GM18861 (cell line): Measurements from ENCODE around the gene SLC27A1.

ENCODE experiments used
- ATAC-seq: cut with Tn5 transposase; IDR thresholded peaks from one replicate; pipeline ENCODE4 v1.9.1; 2021; ENCODE audit not compliant: unreplicated experiment

Gene SLC27A1

DNA sequence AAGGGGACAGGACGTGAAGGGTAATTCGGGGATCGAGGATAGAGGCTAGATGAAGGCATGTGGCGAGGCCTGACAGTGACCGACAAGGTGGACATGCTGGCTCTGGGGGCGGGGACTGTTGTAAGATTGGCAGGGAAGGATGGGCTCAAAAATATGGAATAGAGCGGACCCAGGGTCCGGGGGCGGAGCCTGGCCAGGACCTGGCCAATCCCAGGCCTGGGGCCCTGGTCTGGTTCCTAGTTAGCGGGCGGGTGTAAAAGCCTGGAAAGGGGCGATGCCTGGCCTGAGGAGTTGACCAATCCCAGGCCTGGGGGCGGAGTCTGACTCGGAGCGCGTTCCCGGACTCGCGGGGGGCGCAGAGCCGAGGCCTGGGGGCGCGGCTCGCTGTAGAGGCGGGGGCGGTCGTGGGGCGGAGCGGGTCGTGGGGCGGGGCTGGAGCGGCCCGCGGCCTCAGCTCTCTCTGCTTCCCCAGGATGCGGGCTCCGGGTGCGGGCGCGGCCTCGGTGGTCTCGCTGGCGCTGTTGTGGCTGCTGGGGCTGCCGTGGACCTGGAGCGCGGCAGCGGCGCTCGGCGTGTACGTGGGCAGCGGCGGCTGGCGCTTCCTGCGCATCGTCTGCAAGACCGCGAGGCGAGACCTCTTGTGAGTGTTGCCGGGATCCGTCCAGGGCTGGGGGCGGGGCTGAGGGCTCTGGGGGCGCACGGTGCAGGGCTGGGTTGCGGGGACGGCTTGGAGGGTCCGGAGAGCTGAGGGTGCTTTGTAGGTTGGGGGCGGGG is at the start of gene SLC27A1:
Gene SLC27A1 (plus strand): TSS at position 457 of the 774 bp plus-strand sequence. CDS start 17 bp downstream, at position 474.
- ATAC-seq, result peak; percentile 65

DNA sequence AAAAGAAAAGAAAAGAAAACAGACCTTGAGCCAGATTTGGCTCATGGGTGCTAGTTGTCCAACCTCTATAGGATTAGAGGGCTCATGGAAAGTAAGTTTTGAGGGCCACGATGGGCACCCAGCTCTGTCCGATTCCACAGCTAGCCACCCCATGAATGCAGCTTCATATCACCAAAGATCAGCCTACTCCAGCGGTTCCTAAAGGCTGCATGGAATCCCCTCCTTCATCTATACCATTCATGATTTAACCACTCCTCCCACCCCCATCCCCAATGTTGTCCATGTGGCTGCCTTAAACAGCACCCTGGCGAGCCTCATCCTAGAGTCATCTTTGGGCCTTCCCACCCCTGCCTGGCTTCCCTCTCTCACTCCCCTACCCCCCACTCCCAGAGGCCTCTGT is 48.4 kb upstream of the SLC27A1 start:
- no peak for ATAC-seq

- ATAC-seq, result no peak
Measured at GRCh38 chr19:17423429-17424208, 46.7 kb upstream of the SLC27A1 start.

GRCh38 chr19:17424743-17425365 is 45.5 kb upstream of the SLC27A1 start:
- ATAC-seq, result no peak

- ATAC-seq, result no peak
Measured at GRCh38 chr19:17429641-17430113, 40.6 kb upstream of the SLC27A1 start.

DNA sequence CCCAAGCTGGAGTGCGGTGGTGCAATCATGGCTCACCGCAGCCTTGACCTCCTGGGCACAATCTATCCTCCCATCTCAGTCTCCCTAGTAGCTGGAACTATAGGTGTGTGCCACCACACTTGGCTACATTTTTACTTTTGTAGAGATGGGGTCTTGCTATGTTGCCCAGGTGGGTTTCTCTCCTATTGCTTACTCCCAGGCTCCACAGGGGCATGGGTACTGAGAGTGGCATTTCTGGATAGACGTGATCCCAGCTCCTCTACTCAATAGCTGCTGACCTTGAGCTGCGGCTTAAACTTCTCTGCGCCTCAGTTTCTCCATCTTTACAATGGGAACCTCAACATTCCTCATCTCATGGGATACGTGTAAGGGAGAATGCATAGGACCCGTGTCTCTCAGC is 38.9 kb upstream of the SLC27A1 start:
- ATAC-seq, result no peak

GRCh38 chr19:17435218-17435617 is 35.1 kb upstream of the SLC27A1 start:
- ATAC-seq, result no peak

DNA sequence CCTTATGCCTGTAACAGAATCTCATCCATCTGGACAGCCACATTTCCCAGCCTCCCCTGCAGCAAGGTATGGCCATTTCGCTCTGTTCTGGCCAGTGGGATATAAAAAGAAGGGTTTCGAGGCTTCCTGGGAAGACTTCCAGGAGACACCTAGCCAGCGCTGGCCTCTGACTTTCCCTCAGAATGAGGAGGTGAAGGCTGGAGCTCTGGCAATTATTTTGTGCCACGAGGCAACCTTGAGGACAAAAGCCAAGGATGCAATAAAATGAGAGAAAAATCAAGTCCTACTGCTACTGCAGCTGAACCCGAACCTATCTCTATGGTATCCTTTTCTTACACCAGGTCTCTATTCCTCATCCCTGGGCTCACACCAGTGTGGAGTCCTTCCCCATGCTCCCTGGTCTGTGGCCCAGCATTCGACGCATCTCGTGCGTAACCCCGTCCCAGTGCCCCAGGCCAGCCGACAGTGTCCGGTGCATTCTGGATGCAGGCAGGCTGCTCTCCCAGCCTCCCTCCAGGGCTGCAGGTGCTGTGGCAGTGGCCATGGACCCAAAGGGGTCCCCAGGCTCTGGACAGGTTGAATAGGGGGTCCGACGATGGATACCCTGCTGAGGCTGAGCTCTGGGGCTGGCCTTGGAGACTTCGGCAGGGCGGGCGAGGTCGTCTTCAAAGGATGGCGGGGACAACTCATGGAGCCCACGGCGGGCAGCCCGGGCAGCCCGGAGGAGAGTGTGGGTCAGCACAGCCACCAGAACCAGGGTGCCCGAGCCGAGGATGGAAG is 34.0 kb upstream of the SLC27A1 start:
- ATAC-seq, result no peak

GRCh38 chr19:17436874-17437267 is 33.5 kb upstream of the SLC27A1 start:
- no peak for ATAC-seq

DNA sequence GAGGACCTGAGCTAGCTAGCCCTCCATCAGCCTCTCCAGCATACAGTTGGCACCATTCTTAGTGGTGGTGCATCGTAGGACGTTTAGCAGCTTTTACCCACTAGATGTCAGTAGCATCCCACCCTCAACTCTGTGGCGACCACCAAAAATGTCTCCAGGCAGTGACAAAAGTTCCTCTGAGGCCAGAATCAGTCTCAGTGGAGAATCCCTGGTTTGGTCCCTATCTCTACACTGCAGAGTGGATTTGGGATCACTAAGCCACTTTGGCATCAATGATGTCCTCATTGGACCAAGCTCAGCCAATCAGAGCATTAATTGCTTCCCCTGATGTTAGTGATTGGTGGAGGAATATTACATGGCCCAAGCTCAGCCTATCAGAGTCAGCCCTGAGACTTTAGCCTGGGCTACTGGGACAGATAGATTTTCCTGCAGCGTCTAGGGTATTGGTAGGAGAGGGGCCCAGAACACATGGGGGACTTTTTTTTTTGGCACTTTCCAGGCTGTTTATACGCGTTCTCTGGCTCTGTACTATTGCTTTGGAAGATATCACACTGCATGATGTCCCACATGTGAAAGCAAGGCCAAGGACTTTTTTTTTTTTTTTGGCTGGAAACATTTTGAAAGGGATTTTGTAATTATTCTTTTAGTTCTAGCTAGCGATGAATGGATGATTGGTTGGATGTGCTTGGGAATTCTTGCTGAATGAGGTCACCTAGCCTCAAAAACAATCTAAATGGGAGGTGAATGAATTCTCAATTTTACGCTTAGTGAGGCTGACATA is 28.9 kb upstream of the SLC27A1 start:
- no peak for ATAC-seq

DNA sequence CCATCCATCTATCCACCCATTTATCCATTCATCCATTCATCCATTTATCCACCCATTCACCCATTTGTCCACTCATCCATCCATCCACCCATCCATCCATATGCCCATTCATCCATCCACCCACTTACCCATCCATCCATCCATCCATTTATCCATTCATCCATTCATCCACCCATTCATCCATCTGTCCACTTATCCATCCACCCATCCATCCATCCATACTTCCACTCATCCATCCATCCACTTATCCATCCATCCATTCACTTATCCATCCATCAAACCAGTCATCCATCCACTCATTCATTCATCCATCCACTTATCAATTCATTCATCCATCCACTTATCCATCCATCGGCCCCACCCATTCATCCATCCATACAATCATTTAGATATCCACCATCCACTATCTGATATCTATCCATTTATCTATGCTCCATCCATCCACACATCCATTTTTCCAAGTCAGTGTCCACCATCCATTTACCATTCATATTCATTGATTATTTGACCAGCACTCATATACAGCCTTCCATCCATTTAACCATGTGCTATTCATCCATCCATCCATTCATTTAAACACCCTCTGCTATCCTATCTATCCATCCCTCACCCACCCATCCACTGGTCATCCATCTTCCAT is 24.7 kb upstream of the SLC27A1 start:
- ATAC-seq, result no peak

- no peak for ATAC-seq
Measured at GRCh38 chr19:17447704-17448130, 22.6 kb upstream of the SLC27A1 start.

DNA sequence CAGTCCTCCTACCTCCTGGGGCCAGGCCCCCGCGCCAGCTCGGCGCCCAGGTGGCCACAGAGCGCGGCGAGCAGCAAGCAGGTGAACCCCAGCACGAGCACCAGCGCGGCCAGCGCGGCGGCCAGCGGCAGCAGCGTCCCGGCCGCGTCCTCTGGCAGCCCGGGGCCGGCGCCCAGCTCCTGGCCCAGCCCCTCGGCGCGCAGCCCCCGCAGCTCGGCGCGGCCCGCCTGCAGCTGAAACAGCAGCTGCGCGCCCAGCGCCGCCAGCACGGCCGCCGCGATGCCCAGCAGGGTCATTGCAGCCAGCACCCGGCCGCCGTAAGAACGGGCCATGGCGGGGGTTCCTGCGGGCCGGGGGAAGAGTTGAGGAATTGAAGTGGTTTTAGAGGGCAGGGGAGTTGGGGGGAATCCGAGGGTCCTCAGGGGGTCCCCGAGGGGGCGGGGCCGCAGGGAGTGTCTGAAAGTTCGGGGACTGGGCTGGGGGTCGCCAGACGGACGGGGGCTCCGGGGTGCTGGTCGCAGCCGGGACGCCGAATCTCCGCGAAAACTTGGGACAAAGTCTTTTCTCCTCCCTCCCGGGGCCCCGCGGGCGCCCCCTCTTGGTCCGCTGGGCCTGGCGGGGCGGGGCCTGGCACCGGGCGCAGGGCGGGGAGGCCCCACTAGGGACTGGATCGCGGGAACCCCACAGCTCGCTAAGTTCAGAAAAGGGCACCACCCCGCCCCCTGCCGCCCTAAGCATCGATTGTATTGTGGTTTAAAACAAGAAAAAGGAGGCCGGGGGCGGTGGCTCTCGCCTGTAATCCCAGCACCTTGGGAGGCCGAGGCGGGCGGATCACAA is 22.0 kb upstream of the SLC27A1 start, which contains the start of gene TMEM221:
Gene TMEM221 (minus strand): TSS at position 538 of the 837 bp plus-strand sequence. CDS start 206 bp downstream, at position 332.
- no peak for ATAC-seq

DNA sequence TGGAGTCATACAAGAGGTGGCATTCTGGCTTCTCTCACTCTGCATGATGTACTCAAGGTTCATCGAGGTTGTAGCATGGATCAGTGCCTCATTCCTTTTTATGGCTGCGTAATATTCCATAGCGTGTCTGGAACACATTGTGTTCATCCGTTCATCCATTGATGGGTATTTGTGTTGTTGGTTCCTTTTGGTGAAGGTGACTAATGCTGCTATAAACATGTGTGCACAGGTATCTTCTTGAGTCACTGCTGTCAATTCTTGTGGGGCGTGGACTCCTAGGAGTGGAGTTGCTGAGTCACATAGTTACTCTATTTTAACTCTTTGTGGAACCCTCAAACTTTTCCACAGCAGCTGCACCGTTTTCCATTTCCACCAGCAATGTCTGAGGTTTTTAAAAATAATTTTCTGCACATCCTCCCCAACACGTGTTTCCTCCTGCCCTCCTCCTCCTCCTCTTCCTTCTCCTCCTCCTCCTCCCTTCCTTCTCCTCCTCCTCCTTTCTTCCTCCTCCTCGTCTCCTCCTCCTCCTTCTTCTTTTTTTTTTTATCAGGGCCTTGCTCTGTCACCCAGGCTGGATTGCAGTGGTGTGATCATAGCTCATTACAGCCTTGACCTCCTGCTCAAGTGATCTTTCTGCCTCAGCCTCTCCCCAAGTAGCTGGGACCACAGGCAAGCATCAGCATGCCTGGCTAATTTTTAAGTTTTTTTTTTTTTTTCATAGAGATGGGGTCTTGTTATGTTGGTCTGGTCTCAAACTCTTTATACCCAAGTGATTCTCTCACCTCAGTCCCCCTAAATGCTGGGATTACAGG is 19.9 kb upstream of the SLC27A1 start:
- no peak for ATAC-seq

- ATAC-seq, result no peak
Measured at GRCh38 chr19:17451820-17452219, 18.5 kb upstream of the SLC27A1 start.

GRCh38 chr19:17454576-17455071 is 15.7 kb upstream of the SLC27A1 start:
- no peak for ATAC-seq

GRCh38 chr19:17455308-17456123 is 14.8 kb upstream of the SLC27A1 start:
- no peak for ATAC-seq
